Measurements from ENCODE around the gene UPB1.
"Not testable (repeated sequence)": the region's sequence is repeated elsewhere in the genome, so short reads cannot be mapped to it uniquely, and the experiment has no call there.

The UPB1 gene

GRCh38 chr22:24486501-24486921 lies 8.6 kb upstream of the UPB1 start:
- no peak overlapping the region for H3K4me3 ChIP-seq (ENCODE audit: low read length)
- TF ChIP-seq CTCF (IDR thresholded peaks at IDR 0.05; ENCODE audit: insufficient read depth, low read depth, low read length, missing control alignments), result no peak
- peak; percentile 70 for DNase-seq (ENCODE audit: low read depth)

- no peak overlapping the region for H3K4me3 ChIP-seq (ENCODE audit: low read length)
- no peak for DNase-seq (ENCODE audit: low read depth)
- TF ChIP-seq CTCF (IDR thresholded peaks at IDR 0.05; ENCODE audit: insufficient read depth, low read depth, low read length, missing control alignments), result no peak
Observed at GRCh38 chr22:24489011-24489410, 6.1 kb upstream of the UPB1 start.

- not testable (repeated sequence) for H3K4me3 ChIP-seq (ENCODE audit: low read length); DNase-seq (ENCODE audit: low read depth)
Observed at GRCh38 chr22:24489434-24489833, 5.7 kb upstream of the UPB1 start.

- TF ChIP-seq CTCF (IDR thresholded peaks at IDR 0.05; ENCODE audit: insufficient read depth, low read depth, low read length, missing control alignments), result no peak
- no peak overlapping the region for H3K4me3 ChIP-seq (ENCODE audit: low read length)
- DNase-seq (ENCODE audit: low read depth), result no peak
Observed at GRCh38 chr22:24492391-24492790, 2.7 kb upstream of the UPB1 start.

- TF ChIP-seq CTCF (IDR thresholded peaks at IDR 0.05; ENCODE audit: insufficient read depth, low read depth, low read length, missing control alignments), result no peak
- H3K4me3 ChIP-seq (ENCODE audit: low read length), result no peak overlapping the region
- DNase-seq (ENCODE audit: low read depth), result no peak
Observed at GRCh38 chr22:24494167-24494527, 985 bp upstream of the UPB1 start.

- H3K4me3 ChIP-seq (ENCODE audit: low read length), result no peak overlapping the region
- no peak for DNase-seq (ENCODE audit: low read depth)
- no peak for TF ChIP-seq CTCF (IDR thresholded peaks at IDR 0.05; ENCODE audit: insufficient read depth, low read depth, low read length, missing control alignments)
Observed at GRCh38 chr22:24495365-24495675, 188 bp downstream of the UPB1 start.

GRCh38 chr22:24496234-24496633 lies 1.1 kb downstream of the UPB1 start:
- DNase-seq (ENCODE audit: low read depth), result no peak
- H3K4me3 ChIP-seq (ENCODE audit: low read length), result no peak overlapping the region
- no peak for TF ChIP-seq CTCF (IDR thresholded peaks at IDR 0.05; ENCODE audit: insufficient read depth, low read depth, low read length, missing control alignments)

GRCh38 chr22:24496661-24497060 lies 1.5 kb downstream of the UPB1 start:
- H3K4me3 ChIP-seq (ENCODE audit: low read length), result no peak overlapping the region
- TF ChIP-seq CTCF (IDR thresholded peaks at IDR 0.05; ENCODE audit: insufficient read depth, low read depth, low read length, missing control alignments), result no peak
- DNase-seq (ENCODE audit: low read depth), result no peak

Measured in epithelial cell of esophagus (primary cell).